Right kidney (tissue), 1 donor: ENCODE measurements around the gene SYPL1.

Experiments
- DNase-seq: peaks from one replicate; pipeline ENCODE4 v3.0.0-alpha.2; 2016

The SYPL1 gene

GRCh38 chr7:106098889-106099288 lies 13.2 kb downstream of the SYPL1 start:
- no peak for DNase-seq

GRCh38 chr7:106095634-106096033 lies 16.5 kb downstream of the SYPL1 start:
- DNase-seq: no peak

- DNase-seq: no peak
Observed at GRCh38 chr7:106094780-106095179, 17.3 kb downstream of the SYPL1 start.

- no peak for DNase-seq
Observed at GRCh38 chr7:106092204-106092603, 19.9 kb downstream of the SYPL1 start.

- no peak for DNase-seq
Observed at GRCh38 chr7:106089647-106090046, 22.5 kb downstream of the SYPL1 start.

GRCh38 chr7:106088014-106088413 lies 24.1 kb downstream of the SYPL1 start:
- no peak for DNase-seq

- DNase-seq: no peak
Observed at GRCh38 chr7:106086062-106086461, 26.1 kb downstream of the SYPL1 start.

- DNase-seq: no peak
Observed at GRCh38 chr7:106085015-106085414, 27.1 kb downstream of the SYPL1 start.

GRCh38 chr7:106083717-106084116 lies 28.4 kb downstream of the SYPL1 start:
- DNase-seq: no peak

- no peak for DNase-seq
Observed at GRCh38 chr7:106082087-106082854, 29.8 kb downstream of the SYPL1 start.

GRCh38 chr7:106080300-106080987 lies 31.7 kb downstream of the SYPL1 start:
- no peak for DNase-seq

- DNase-seq: no peak
Observed at GRCh38 chr7:106076537-106076936, 35.6 kb downstream of the SYPL1 start.

- DNase-seq: no peak
Observed at GRCh38 chr7:106075937-106076336, 36.2 kb downstream of the SYPL1 start.

GRCh38 chr7:106074257-106074656 lies 37.9 kb downstream of the SYPL1 start:
- no peak for DNase-seq

GRCh38 chr7:106073701-106074100 lies 38.4 kb downstream of the SYPL1 start:
- no peak for DNase-seq

GRCh38 chr7:106072715-106073091 lies 39.4 kb downstream of the SYPL1 start:
- no peak for DNase-seq

GRCh38 chr7:106071999-106072714 lies 40.0 kb downstream of the SYPL1 start:
- no peak for DNase-seq

GRCh38 chr7:106071356-106071998 lies 40.6 kb downstream of the SYPL1 start:
- no peak for DNase-seq

- no peak for DNase-seq
Observed at GRCh38 chr7:106070567-106071254, 41.4 kb downstream of the SYPL1 start.

GRCh38 chr7:106070201-106070551 lies 41.9 kb downstream of the SYPL1 start:
- no peak for DNase-seq

- no peak for DNase-seq
Observed at GRCh38 chr7:106069471-106070200, 42.5 kb downstream of the SYPL1 start.

GRCh38 chr7:106068986-106069385 lies 43.1 kb downstream of the SYPL1 start:
- no peak for DNase-seq
